Kidney epithelial cell (primary cell): ENCODE data around the gene USB1. TPM values are rescaled to one million over a fixed set of nuclear protein-coding genes. Genes with fewer than 3 reads are reported as not detected.

Source experiments
- DNase-seq: peaks from one replicate; pipeline ENCODE4 v3.0.0-alpha.2; 2010; ENCODE audit warnings: low read depth
- H3K27me3 ChIP-seq: 2 replicates; pipeline ENCODE4 v1.6.0; 2011; ENCODE audit warnings: low read length; ENCODE audit not compliant: control insufficient read depth, insufficient read depth
- H3K36me3 ChIP-seq: 2 replicates; pipeline ENCODE4 v1.5.1; 2011; ENCODE audit warnings: low read length; ENCODE audit not compliant: control insufficient read depth, insufficient read depth
- H3K4me3 ChIP-seq: 2 replicates; pipeline ENCODE4 v1.5.1; 2011; ENCODE audit warnings: low read depth, mild to moderate bottlenecking, control low read depth, low read length
- total RNA-seq: library from RNA; depleted of rRNA; stranded (reverse); fragments of >200 nt; gene quantifications from 2 replicates; pipeline ENCODE4 v1.2.3, GENCODE V29; 2015
- TF ChIP-seq, protein P1 (sequence below): IDR thresholded peaks from 2 replicates; pipeline ENCODE4 v1.5.1; 2011; ENCODE audit warnings: mild to moderate bottlenecking, moderate library complexity, low read length, control low read depth, inconsistent platforms; ENCODE audit not compliant: insufficient read depth, poor library complexity, severe bottlenecking

Gene USB1, protein sequence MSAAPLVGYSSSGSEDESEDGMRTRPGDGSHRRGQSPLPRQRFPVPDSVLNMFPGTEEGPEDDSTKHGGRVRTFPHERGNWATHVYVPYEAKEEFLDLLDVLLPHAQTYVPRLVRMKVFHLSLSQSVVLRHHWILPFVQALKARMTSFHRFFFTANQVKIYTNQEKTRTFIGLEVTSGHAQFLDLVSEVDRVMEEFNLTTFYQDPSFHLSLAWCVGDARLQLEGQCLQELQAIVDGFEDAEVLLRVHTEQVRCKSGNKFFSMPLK
- 42.7 and 50.2 TPM in 2 replicates for total RNA-seq

GRCh38 chr16:58000706-58001676, at the start of gene USB1:
Gene USB1, plus strand, starts transcription at chr16:58001407. Its CDS starts 77 bp downstream, at chr16:58001484.
- peaks cover 1% of the 10 kb centered on the region for H3K36me3 ChIP-seq
- peak within 1 kb of the TSS; percentile 78 for H3K4me3 ChIP-seq
- no peaks in the 10 kb centered on the region for H3K27me3 ChIP-seq
- TF ChIP-seq, protein P1, sequence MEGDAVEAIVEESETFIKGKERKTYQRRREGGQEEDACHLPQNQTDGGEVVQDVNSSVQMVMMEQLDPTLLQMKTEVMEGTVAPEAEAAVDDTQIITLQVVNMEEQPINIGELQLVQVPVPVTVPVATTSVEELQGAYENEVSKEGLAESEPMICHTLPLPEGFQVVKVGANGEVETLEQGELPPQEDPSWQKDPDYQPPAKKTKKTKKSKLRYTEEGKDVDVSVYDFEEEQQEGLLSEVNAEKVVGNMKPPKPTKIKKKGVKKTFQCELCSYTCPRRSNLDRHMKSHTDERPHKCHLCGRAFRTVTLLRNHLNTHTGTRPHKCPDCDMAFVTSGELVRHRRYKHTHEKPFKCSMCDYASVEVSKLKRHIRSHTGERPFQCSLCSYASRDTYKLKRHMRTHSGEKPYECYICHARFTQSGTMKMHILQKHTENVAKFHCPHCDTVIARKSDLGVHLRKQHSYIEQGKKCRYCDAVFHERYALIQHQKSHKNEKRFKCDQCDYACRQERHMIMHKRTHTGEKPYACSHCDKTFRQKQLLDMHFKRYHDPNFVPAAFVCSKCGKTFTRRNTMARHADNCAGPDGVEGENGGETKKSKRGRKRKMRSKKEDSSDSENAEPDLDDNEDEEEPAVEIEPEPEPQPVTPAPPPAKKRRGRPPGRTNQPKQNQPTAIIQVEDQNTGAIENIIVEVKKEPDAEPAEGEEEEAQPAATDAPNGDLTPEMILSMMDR = peak; percentile 36
- no peak for DNase-seq

DNA sequence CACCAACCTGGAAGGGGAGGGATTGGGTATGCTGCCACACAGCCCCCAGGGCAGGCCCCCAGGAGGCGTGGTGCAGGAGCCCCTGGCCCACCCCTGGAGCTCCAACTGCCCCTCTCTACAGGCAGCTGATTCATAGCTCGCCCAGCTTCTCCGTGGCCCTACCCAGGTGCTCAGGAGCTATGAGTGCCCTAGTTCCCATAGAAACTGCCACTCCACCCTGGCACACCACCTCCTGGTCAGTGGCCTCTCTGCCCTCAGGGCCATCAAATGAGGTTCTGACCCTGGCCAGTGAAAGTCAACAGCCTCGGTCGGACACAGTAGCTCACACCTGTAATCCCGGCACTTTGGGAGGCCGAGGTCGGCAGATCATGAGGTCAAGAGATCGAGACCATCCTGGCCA, 48.3 kb upstream of the USB1 start:
- DNase-seq = no peak
- TF ChIP-seq, protein P1 = no peak
- H3K4me3 ChIP-seq = no peak overlapping the region
- H3K27me3 ChIP-seq = peaks cover 5% of the 10 kb centered on the region
- no peaks in the 10 kb centered on the region for H3K36me3 ChIP-seq

- Histone ChIP-seq H3K36me3 (no peaks in the 10 kb centered on the region), H3K27me3 (no peaks in the 10 kb centered on the region), H3K4me3 (no peak overlapping the region)
- TF ChIP-seq, protein P1 = no peak
- no peak for DNase-seq
Measured at GRCh38 chr16:57953857-57954256, 47.4 kb upstream of the USB1 start.

- TF ChIP-seq, protein P1 = peak; percentile 8
- no peaks in the 10 kb centered on the region for H3K36me3 ChIP-seq
- peaks cover 2% of the 10 kb centered on the region for H3K27me3 ChIP-seq
- no peak for DNase-seq
- no peak overlapping the region for H3K4me3 ChIP-seq
Measured at GRCh38 chr16:57955572-57956188, 45.5 kb upstream of the USB1 start.

DNA sequence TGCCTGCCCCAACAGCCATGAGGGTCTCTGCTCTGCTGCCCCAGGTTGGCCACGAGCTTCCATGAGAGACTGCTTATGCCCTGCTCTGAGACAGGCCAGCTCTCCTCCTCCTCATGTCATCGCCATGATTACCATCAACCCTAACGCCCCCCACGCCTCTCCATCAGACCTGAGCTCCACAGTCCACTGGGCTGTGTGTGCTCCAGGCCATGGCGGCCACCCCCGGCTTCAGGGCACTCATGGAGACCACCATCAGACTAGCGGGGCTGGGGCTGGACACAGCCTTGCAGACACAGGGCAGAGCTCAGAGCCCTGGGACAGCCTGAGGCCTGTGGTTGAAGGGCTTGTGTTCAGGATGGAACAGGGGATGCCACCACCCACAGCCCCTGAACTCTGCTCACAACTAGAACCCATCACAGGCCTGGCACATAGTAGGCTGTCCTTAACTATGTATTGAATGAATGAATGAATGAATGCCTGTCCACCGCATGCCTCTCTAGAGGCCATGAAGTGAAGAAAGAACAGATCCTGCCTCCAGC, 44.9 kb upstream of the USB1 start:
- no peaks in the 10 kb centered on the region for H3K36me3 ChIP-seq
- H3K27me3 ChIP-seq = peaks cover 2% of the 10 kb centered on the region
- H3K4me3 ChIP-seq = no peak overlapping the region
- no peak for DNase-seq
- TF ChIP-seq, protein P1 = no peak
